CD4-positive, alpha-beta memory T cell (primary cell): ENCODE data around the gene PHIP. TPM values are rescaled to one million over a fixed set of nuclear protein-coding genes. Genes with fewer than 3 reads are reported as not detected.

ENCODE experiments used
- CTCF ChIA-PET: fragments of 350-600 bp; sonication (Branson Sonifier 250); formaldehyde crosslinking; loops from one replicate; lab custom pipeline; 2021; ENCODE audit warnings: inconsistent platforms; ENCODE audit not compliant: partially characterized antibody; lab: Charles Lee
- POLR2A ChIA-PET: fragments of 350-600 bp; sonication (Branson Sonifier 250); formaldehyde crosslinking; loops from one replicate; lab custom pipeline; 2021; ENCODE audit not compliant: partially characterized antibody; lab: Charles Lee
- DNase-seq, 5 donors: peaks; one replicate each; pipeline versions ENCODE4 v3.0.0 to v3.0.0-alpha.2; 2020 to 2022; ENCODE audit warnings: mixed read lengths in 1 of 5
- H3K27ac ChIP-seq: one replicate; pipeline ENCODE4 v1.7.0; 2013; ENCODE audit warnings: low read depth, low read length
- H3K27me3 ChIP-seq: 2 replicates; pipeline ENCODE4 v1.7.0; 2013; ENCODE audit warnings: mild to moderate bottlenecking, low read length, moderate library complexity; ENCODE audit not compliant: insufficient read depth
- H3K36me3 ChIP-seq: 2 replicates; pipeline ENCODE4 v1.7.0; 2013; ENCODE audit warnings: mild to moderate bottlenecking, low read length, moderate library complexity; ENCODE audit not compliant: insufficient read depth
- H3K4me1 ChIP-seq: 2 replicates; pipeline ENCODE4 v1.7.0; 2013; ENCODE audit warnings: mild to moderate bottlenecking, low read length, moderate library complexity; ENCODE audit not compliant: insufficient read depth
- H3K4me3 ChIP-seq, 2 donors: one replicate each; pipeline ENCODE4 v1.7.0; 2013; ENCODE audit warnings: low read length in 2 of 2, mild to moderate bottlenecking in 1 of 2
- H3K9me3 ChIP-seq, 2 donors: one replicate each; pipeline ENCODE4 v1.7.0; 2013; ENCODE audit warnings: low read length in 2 of 2, control low read depth in 1 of 2; ENCODE audit not compliant: control insufficient read depth in 1 of 2
- H3K27ac Mint-ChIP-seq, 7 donors: one replicate each; pipeline ENCODE4 v1.8.0; 2020 to 2021; ENCODE audit warnings: mixed read lengths in 7 of 7, mild to moderate bottlenecking in 6 of 7, inconsistent platforms in 3 of 7, moderate library complexity in 3 of 7
- H3K27me3 Mint-ChIP-seq, 2 donors: one replicate each; pipeline ENCODE4 v1.8.0; 2020 to 2021; ENCODE audit warnings: mixed read lengths in 2 of 2
- H3K36me3 Mint-ChIP-seq, 2 donors: one replicate each; pipeline ENCODE4 v1.8.0; 2020 to 2021; ENCODE audit warnings: mixed read lengths in 2 of 2, inconsistent platforms in 1 of 2, mild to moderate bottlenecking in 1 of 2
- H3K4me1 Mint-ChIP-seq, 4 donors: one replicate each; pipeline ENCODE4 v1.8.0; 2020 to 2021; ENCODE audit warnings: mixed read lengths in 4 of 4, mild to moderate bottlenecking in 1 of 4
- H3K4me3 Mint-ChIP-seq, 8 donors: one replicate each; pipeline ENCODE4 v1.8.0; 2020 to 2021; ENCODE audit warnings: mixed read lengths in 8 of 8, mild to moderate bottlenecking in 7 of 8, moderate library complexity in 6 of 8, inconsistent platforms in 3 of 8
- H3K9me3 Mint-ChIP-seq, 8 donors: one replicate each; pipeline ENCODE4 v1.8.0; 2020 to 2021; ENCODE audit warnings: mixed read lengths in 8 of 8, mild to moderate bottlenecking in 5 of 8, inconsistent platforms in 3 of 8, moderate library complexity in 1 of 8
- intact Hi-C: fragments of 100-400 bp; cut with micrococcal nuclease; formaldehyde crosslinking; loops from one replicate; pipeline ENCODE4 v1.15.1; 2023
- polyA plus RNA-seq, 2 donors: library from polyadenylated mRNA; unstranded; fragments of 300-500 nt; fragmentation: Illumina TruSeq; gene quantifications; one replicate each; pipeline ENCODE4 v1.2.3, GENCODE V29; 2021
- total RNA-seq, 2 experiments: library from RNA; stranded (reverse); gene quantifications; one replicate each; pipeline ENCODE4 v1.2.3, GENCODE V29; 2021

The PHIP gene
- total and polyA plus RNA-seq, 4 experiments from 2014 or later = 10.5 to 46.8 (median 29.6) TPM

DNA sequence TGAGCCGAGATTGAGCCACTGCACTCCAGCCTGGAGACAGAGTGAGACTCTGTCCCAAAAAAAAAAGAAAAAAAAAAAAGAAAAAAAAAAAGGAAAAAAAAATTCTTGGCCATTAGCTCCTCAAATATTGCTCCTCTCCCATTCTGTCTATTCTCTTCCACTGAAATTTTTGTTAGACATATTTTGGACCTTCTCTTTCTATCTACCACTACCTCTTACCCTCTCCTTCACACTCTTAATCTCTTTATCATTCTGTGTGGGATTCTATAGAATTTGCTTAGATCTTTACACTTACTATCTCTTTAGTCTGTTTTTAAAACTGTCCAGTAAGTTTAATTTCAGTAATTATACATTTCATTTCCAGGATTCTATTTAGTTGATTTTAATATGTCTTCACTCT, 125.7 kb downstream of the PHIP start:
- Histone ChIP-seq H3K27me3 (no peaks in the 10 kb centered on the region), H3K9me3 (no peaks in the 10 kb centered on the region), H3K4me1 (no peaks in the 10 kb centered on the region), H3K36me3 (peaks cover 58% of the 10 kb centered on the region), H3K4me3 (no peak overlapping the region), H3K27ac (no peak overlapping the region)
- POLR2A ChIA-PET = no interaction called here
- Mint-ChIP-seq H3K36me3 (peaks cover 83 to 88% of the 10 kb centered on the region in 2 donors), H3K4me3 (peak overlapping the region in 1 of 8 donors; percentile 14), H3K4me1 (peaks cover 0 to 4% (median 0%) of the 10 kb centered on the region in 4 donors), H3K27me3 (no peaks in the 10 kb centered on the region), H3K9me3 (peaks cover 0 to 27% (median 14%) of the 10 kb centered on the region in 8 donors), H3K27ac (peak overlapping the region in 1 of 7 donors; percentile 3)
- intact Hi-C loops = no loop called here
- DNase-seq = no peak
- CTCF ChIA-PET = no interaction called here

DNA sequence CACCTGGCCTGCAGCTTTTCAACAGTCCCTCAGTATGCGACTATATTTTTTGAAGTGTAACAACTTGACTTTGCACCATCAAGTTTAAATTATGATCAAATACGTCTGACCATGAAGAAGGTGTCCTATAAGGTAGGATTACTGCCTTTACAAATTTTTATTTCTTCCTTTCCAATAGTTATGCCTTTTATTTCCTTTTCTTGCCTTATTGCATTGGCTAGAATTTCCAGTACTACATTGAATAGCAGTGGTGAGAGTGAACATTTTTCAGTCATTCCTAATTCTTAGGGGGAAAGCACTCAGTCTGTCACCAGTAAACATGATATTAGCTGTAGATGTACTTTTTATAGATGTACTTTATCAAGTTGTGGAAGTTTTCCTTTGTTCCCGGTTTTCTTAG, 129.3 kb downstream of the PHIP start:
- Histone ChIP-seq H3K27me3 (no peaks in the 10 kb centered on the region), H3K36me3 (peaks cover 54% of the 10 kb centered on the region), H3K4me3 (no peak overlapping the region), H3K27ac (no peak overlapping the region), H3K9me3 (no peaks in the 10 kb centered on the region), H3K4me1 (no peaks in the 10 kb centered on the region)
- Mint-ChIP-seq H3K4me3 (no peak overlapping the region), H3K36me3 (peaks cover 85 to 86% of the 10 kb centered on the region in 2 donors), H3K27ac (peak overlapping the region in 3 of 7 donors; percentile 12 to 31 (median 13)), H3K27me3 (no peaks in the 10 kb centered on the region), H3K9me3 (peaks cover 0 to 27% (median 14%) of the 10 kb centered on the region in 8 donors), H3K4me1 (peaks cover 0 to 5% (median 0%) of the 10 kb centered on the region in 4 donors)
- ChIA-PET POLR2A (no interaction called here), CTCF (no interaction called here)
- intact Hi-C loops = no loop called here
- no peak for DNase-seq

DNA sequence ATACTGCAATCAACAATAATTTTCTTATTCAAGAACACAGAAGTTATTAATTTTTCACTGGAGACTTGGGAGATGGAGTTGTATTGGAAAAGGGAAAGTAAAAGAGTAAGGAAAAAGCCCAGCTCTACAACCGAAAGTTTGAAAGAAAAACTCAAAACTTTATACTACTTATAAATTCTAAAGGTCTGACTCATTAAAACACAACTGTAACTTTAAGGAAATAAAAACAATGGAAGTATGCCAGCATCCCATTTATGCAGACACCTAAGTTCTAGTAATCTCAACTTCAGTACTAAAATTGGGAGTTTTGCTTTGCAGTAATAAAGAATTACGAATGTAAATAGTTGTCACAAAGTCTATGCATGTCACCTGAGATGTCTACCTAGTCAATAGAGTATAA, 130.1 kb downstream of the PHIP start:
- Histone ChIP-seq H3K27me3 (no peaks in the 10 kb centered on the region), H3K4me3 (no peak overlapping the region), H3K27ac (no peak overlapping the region), H3K4me1 (no peaks in the 10 kb centered on the region), H3K9me3 (no peaks in the 10 kb centered on the region), H3K36me3 (peaks cover 53% of the 10 kb centered on the region)
- Mint-ChIP-seq H3K9me3 (peaks cover 0 to 23% (median 12%) of the 10 kb centered on the region in 8 donors), H3K27ac (no peak overlapping the region), H3K4me3 (no peak overlapping the region), H3K27me3 (no peaks in the 10 kb centered on the region), H3K36me3 (peaks cover 82 to 83% of the 10 kb centered on the region in 2 donors), H3K4me1 (peaks cover 0 to 9% (median 0%) of the 10 kb centered on the region in 4 donors)
- intact Hi-C loops = no loop called here
- ChIA-PET CTCF (no interaction called here), POLR2A (no interaction called here)
- no peak for DNase-seq

DNA sequence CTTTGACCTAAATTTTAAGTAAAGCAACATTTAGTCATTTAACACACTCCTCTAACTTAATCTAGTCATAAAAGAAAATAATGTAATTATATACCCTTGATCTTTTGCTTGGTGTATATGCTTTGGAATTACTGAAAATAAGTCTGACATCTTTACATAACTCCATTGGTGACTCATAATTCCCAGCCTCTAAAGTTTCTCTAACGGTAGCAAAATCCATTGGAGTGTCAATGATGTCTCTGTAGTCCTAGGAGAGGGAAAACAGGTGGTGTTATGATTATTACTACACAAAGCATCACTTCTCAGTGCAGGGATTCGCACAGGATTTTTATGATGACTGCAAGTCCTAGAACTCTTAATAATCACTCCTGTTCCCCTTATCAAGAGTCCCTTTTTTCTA, 130.5 kb downstream of the PHIP start:
- CTCF ChIA-PET = no interaction called here
- H3K27ac Mint-ChIP-seq = no peak overlapping the region
- no peak for DNase-seq
- H3K36me3 Mint-ChIP-seq = peaks cover 80% of the 10 kb centered on the region in 2 donors
- peaks cover 0 to 19% (median 12%) of the 10 kb centered on the region in 8 donors for H3K9me3 Mint-ChIP-seq
- Histone ChIP-seq H3K27ac (no peak overlapping the region), H3K27me3 (no peaks in the 10 kb centered on the region), H3K36me3 (peaks cover 50% of the 10 kb centered on the region), H3K9me3 (no peaks in the 10 kb centered on the region), H3K4me1 (no peaks in the 10 kb centered on the region), H3K4me3 (no peak overlapping the region)
- H3K4me3 Mint-ChIP-seq = no peak overlapping the region
- peaks cover 0 to 9% (median 0%) of the 10 kb centered on the region in 4 donors for H3K4me1 Mint-ChIP-seq
- POLR2A ChIA-PET = no interaction called here
- H3K27me3 Mint-ChIP-seq = no peaks in the 10 kb centered on the region
- intact Hi-C loops = no loop called here

DNA sequence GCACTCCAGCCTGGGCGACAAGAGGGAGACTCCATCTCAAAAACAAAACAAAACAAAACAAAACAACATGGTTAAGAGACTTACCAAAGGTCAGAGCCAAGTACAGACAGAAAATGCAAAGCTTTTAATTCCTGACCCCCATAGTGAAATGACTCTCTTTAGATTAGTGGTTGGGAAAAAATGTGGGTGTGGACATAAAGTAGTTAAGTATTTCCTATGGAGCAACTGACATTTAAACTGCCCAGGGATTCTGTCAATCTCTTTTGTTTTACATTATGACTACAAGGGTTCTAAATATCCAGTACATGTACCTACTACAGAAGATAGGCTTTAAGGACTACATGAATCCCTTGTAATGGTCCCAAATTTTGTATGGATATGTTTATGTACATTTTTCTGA, 135.6 kb downstream of the PHIP start:
- no peaks in the 10 kb centered on the region for H3K4me1 ChIP-seq
- Mint-ChIP-seq H3K36me3 (peaks cover 64 to 68% of the 10 kb centered on the region in 2 donors), H3K27me3 (no peaks in the 10 kb centered on the region), H3K4me1 (peaks cover 0 to 5% (median 0%) of the 10 kb centered on the region in 4 donors), H3K9me3 (peaks cover 0 to 1% (median 0%) of the 10 kb centered on the region in 8 donors), H3K27ac (no peak overlapping the region), H3K4me3 (no peak overlapping the region)
- H3K27ac ChIP-seq = no peak overlapping the region
- peaks cover 28% of the 10 kb centered on the region for H3K36me3 ChIP-seq
- ChIA-PET CTCF (no interaction called here), POLR2A (no interaction called here)
- no peaks in the 10 kb centered on the region for H3K9me3 ChIP-seq
- H3K27me3 ChIP-seq = no peaks in the 10 kb centered on the region
- intact Hi-C loops = no loop called here
- DNase-seq = no peak
- H3K4me3 ChIP-seq = no peak overlapping the region

DNA sequence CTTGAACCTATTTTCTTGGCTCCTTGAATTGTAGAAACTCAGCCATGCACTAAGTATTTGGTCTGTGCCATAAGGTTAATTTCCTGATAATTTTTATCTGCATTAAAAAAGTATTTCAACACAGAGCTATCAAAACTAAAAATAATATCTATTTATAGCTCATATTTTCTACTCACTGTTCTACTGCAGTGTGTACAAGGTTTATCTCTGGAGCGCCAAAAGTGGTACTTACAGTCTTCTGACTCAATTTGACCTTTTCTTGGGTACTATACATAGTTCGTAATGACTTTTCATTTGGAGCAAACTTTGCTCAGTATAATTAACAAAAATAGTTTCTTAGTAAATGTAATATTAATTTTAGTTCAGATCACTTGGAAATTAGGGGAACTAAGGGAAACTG, 141.5 kb downstream of the PHIP start:
- intact Hi-C loops = no loop called here
- H3K36me3 ChIP-seq = peaks cover 7% of the 10 kb centered on the region
- H3K4me3 Mint-ChIP-seq = no peak overlapping the region
- peaks cover 37 to 38% of the 10 kb centered on the region in 2 donors for H3K36me3 Mint-ChIP-seq
- POLR2A ChIA-PET = interaction anchor here (0.6 kb wide), 1 partner anchor 298 kb away, joined by 3 read pairs; the partner anchor contains the start of gene HMGN3
- H3K27me3 Mint-ChIP-seq = no peaks in the 10 kb centered on the region
- CTCF ChIA-PET = no interaction called here
- no peak overlapping the region for H3K27ac ChIP-seq
- no peak overlapping the region for H3K27ac Mint-ChIP-seq
- peaks cover 0 to 21% (median 11%) of the 10 kb centered on the region in 8 donors for H3K9me3 Mint-ChIP-seq
- H3K27me3 ChIP-seq = no peaks in the 10 kb centered on the region
- no peak for DNase-seq
- H3K4me1 Mint-ChIP-seq = no peaks in the 10 kb centered on the region
- no peaks in the 10 kb centered on the region for H3K4me1 ChIP-seq
- H3K4me3 ChIP-seq = no peak overlapping the region
- H3K9me3 ChIP-seq = no peaks in the 10 kb centered on the region

DNA sequence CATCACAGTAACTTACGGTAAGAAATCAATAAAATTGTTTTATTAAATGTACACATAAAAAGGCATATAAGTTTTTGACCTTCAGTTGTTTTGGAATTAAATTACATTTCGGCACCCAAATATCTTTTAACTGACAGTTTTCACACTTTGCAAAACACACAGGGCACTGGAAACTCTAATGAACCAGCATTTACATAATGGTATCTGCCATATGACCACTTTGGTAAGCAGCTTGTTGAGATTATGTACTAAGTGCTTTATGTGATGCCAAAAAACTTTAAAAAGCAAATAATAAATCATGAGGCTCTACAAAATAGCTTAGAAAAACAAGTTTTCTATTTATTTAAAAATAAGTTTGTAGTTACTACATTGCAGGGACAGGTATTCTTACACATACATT, 142.5 kb downstream of the PHIP start:
- Histone ChIP-seq H3K9me3 (no peaks in the 10 kb centered on the region), H3K27me3 (no peaks in the 10 kb centered on the region), H3K36me3 (peaks cover under 1% of the 10 kb centered on the region), H3K4me1 (no peaks in the 10 kb centered on the region), H3K4me3 (no peak overlapping the region), H3K27ac (no peak overlapping the region)
- H3K4me1 Mint-ChIP-seq = no peaks in the 10 kb centered on the region
- H3K9me3 Mint-ChIP-seq = peaks cover 0 to 22% (median 11%) of the 10 kb centered on the region in 8 donors
- ChIA-PET CTCF (no interaction called here), POLR2A (no interaction called here)
- H3K36me3 Mint-ChIP-seq = peaks cover 27 to 29% of the 10 kb centered on the region in 2 donors
- no peak for DNase-seq
- H3K4me3 Mint-ChIP-seq = no peak overlapping the region
- no peak overlapping the region for H3K27ac Mint-ChIP-seq
- intact Hi-C loops = no loop called here
- no peaks in the 10 kb centered on the region for H3K27me3 Mint-ChIP-seq
